Fibroblast of peridontal ligament (primary cell): ENCODE data around the gene SERGEF.

Experiments used
- DNase-seq: peaks from one replicate; pipeline ENCODE4 v3.0.0-alpha.2; 2010; ENCODE audit errors: extremely low read depth

Gene SERGEF

DNA sequence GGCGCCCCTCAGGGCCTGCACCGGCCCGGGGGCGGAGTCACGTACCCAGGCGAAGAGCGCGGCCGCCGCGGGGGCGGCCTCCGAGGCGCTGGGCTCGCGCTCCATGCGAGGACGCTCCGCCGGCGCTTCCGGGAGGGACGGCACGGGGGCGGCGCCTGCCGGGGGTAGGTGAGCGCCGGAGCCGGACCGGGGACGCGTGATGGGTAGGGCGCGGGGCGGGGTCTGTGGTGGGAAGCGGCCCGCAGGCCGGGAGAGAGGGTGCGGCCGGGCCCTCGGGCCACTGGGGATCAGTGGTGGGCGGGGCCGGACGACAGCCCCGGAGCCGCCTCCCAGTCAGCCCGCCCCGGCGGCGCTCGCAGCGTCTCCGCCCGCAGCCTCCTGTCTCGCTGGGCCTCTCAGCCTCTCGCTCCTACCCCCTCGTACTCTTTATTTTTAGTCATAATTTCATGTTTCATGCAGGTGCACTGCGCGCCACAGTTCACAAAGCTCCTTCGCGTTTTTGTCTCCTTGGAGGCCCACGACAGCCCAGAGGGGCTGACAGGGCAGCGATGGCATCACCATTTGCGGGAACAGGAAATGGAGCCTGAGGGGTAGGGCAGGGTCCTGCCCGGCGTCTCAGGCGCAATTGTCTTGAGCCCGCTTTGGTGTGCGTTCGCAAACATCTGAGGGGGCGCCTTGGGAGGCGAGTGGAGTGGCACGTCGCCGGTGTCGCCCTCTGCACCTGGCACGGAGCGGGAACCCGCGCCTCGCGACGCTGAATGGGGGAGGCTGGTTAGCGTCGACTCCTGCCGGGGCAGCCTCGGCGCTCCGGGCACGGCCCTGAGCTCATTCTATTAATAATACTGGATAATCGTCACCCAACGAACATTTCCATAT, at the start of gene SERGEF:
Gene SERGEF, minus strand, starts transcription at position 142 of the 876 bp plus-strand sequence. Its CDS starts 37 bp downstream, at position 105.
- DNase-seq = peak; percentile 67

DNA sequence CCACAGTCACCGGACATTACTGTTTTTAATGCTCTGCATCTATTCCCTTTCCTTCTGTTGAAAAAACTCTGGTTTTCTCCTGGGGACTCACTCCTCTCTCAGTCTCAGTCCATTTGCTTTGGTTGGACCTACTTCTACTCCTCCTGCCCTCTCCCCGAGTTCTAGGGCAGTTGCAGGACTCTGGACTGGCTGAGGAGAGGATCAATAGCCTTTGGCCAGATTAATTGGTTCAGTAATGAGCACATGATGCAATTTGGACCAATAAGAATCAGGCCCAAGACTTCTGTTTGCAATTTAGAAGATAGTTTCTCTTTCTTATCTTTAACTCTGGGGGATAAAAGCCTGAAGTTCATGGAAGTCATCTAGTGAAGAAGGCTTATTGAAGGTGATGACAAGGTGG, 48.5 kb upstream of the SERGEF start:
- no peak for DNase-seq

DNA sequence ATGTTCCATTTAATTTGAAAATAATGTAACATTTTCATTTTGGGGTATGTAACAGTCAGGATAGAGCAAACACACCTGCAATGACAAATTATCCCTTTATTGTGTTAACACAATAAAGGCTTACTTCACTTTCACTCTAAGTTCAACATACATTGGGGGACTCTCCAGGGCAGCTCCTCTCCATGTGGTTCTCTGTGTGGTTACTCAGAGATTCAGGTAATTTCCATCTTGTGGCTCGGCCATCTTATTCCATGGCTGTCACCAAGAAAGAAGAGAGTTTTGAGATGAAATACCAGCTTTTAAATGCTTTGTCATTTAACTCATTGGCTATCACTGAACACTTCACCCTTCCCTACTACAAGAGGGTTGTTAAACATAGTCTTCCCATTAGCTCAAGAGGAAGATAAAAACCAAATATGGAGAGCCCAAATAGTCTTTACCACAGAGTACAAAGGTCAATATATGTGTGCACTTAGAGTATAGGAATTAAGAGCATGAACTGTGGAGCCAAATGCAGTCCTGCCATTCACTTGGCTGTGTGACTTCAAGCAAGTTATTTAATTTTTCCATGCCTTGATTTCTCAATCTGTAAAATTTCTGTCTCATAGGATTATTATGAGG, 43.8 kb upstream of the SERGEF start:
- no peak for DNase-seq

DNA sequence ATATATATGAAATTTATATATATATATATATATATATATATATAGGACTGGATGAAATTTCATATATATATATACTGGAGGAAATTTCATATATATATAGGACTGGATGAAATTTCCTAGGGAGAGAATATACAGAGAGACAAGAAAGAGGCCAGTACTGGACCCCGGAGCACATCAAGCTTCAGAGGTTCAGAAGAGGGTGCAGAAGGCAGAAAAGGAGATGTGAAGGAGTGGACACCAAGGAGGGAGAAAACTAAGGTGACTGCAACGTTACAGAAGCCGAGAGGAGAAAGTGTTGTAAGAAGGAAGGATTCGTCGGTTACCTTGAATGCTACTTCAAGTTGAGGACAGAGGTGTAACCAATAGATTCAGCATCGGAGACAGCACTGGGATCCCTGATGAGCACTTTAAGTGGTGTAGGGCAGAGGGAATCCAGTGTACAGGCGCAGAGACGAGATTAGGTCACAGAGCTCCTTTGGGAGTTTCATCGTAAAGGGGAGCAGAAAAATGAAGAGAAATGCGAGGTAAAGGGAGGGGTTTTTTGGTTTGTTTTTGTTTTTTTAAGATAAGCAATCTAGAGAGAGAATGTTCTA, 41.8 kb upstream of the SERGEF start:
- DNase-seq = no peak

DNA sequence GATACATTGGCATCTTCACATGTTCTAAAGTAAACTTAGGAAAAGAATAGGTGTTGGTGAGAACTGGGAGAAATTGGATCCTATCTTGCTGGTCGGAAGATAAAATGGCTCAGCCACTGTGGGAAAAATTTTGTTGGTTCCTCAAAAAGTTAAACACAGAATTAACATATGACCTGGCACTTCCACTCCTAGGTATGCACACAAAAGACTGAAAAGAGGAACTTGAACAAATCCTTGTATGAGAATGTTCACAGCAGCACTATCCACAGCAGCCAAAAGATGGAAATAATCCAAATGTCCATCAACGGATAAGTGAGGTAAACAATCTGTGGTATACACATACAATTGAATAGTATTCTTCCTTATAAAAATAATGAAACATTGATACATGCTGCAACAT, 38.0 kb upstream of the SERGEF start:
- no peak for DNase-seq

DNA sequence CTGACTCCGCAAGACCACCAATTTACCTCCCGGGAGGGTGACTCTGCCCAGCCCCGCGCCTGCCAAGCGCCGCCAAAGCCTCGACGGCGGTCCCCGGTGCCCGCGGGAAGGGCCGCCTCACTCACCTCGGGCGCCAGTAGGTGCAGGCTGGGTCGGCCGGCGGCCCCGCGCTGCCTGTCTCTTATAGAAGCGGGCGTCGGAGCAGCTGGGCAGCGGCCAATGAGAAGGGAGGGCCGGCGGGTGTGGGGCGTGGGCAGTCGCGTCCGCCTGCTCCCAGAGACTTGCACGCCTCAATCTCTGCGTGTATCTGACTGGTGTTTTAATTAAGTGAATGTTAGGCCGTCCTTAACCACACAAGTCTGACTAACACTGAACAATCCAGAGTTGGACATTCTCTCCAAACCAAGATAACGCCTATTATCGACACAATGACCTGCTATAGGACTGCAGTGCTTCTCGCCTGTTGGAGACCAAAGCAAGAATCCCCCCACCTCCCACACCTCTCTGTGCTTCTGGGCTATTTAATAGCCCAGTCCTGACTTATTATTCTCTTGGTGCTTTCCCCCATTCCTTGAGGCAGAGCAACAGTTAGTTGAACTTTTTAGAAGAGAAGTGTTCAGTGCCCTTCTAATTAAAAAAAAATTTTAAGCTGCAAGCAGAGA, 33.4 kb upstream of the SERGEF start, which contains the start of gene TPH1:
Gene TPH1, minus strand, starts transcription at position 154 of the 662 bp plus-strand sequence. CDS start 5,507 bp downstream, outside the sequence.
- DNase-seq = no peak

DNA sequence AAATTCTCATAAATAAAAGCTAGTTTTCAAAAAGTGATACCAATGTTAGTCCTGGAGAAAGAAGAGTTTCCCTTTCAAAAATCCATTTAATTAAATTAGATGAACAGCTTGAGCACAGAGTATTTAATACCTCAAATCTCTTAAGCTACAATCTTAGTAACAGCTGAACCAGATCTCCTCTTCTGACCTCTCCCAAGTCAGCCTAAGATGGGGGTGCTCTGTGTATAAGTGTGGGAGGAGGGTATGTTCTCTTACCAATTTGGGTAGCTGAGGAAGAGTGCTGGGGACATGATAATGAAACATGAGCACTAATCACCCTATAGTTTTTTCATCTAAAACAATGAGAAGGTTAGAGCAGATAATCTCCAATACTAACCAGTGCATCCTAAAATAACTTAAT, 23.6 kb upstream of the SERGEF start:
- no peak for DNase-seq

DNA sequence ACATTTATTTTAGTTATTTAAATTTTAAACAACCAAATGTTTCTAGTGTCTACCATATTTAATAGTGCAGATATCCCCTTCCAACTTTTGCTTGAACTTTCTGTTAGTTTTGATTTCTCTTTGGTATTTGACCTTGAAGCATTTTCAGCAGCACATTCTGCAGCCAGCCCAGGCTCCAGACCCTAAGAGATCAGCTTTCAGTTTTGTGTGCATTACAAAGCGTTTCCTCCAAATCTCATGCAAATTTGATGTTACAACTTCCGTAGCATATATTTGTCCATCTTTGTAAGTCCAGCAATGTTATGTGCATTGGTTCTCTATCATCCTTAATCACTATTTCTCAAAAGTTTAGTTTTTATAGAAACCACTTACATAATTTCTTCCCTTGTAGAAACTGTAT, 14.6 kb upstream of the SERGEF start:
- DNase-seq = no peak

DNA sequence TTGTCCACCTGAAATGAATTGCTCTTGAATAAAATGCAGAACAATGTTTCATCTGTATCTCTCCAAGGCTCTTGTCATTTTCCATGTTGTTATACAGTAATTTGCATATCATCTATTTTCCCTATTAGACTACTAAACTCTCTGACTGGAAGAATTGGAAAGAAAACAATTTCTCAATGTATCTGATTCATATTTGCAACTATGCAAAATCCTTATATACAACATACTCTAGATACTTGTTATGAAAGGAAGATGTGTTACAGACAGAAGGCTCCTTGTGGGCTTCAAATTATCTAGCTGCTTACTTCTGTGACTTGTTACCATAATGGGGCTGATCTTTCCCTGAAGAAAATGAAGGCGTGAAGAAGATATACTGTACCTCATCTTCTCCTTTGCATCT, 9.6 kb upstream of the SERGEF start:
- no peak for DNase-seq

DNA sequence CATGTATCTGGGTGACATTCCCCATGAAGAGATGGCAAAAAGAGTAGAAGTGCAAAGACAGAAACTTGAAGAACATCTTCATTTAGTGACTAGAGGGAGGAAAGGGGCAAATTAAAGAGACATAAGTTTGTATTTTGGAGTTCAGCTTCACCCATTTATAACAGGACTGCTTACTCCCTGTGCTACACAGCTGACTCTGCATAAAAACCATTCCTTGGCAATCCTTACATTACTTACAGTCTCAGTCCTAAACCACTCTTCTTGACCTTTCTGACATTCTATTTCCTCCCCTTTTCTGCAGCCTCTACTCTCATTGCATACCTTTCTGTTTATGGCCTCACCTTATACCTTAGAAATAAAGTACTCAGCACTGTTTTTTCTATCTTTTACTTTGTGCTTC, 6.8 kb upstream of the SERGEF start:
- DNase-seq = no peak

DNA sequence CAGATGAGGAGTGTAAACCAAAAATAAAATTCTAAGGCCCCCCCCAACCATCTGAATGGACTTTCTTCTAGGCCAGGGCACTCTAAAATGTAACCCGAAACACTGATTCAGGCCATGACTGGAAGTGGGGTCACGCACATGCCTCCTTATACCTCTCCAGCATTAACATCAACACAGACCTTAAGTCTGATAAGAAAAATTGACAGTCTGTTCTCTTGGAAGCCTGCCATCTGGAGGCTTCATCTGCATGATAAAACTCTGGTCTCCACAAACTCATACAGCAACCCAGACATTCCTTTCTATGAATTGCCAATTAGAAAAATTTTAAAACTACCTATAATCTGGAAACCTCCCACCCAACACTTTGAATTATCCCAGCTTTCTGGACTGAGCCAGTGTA, 3.9 kb upstream of the SERGEF start:
- no peak for DNase-seq

DNA sequence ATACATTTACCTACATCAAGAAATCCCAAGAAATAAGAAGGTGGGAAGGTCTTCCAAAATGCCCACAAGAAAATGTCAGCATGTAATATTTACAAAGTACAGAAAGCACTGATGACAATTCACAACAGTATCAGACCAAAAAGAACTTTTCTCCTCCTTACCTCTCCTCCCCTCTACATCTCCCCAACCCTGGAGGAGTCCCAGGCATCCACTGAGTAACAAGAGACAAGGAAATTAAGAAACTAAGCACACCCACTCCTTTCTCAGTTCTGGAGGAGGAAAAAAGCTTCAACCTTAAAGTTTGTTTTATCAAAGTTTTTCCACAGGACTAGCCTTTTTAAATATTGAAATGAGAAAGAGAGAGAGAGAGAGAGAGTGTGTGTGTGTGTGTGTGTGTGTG, 2.0 kb upstream of the SERGEF start:
- DNase-seq = no peak

DNA sequence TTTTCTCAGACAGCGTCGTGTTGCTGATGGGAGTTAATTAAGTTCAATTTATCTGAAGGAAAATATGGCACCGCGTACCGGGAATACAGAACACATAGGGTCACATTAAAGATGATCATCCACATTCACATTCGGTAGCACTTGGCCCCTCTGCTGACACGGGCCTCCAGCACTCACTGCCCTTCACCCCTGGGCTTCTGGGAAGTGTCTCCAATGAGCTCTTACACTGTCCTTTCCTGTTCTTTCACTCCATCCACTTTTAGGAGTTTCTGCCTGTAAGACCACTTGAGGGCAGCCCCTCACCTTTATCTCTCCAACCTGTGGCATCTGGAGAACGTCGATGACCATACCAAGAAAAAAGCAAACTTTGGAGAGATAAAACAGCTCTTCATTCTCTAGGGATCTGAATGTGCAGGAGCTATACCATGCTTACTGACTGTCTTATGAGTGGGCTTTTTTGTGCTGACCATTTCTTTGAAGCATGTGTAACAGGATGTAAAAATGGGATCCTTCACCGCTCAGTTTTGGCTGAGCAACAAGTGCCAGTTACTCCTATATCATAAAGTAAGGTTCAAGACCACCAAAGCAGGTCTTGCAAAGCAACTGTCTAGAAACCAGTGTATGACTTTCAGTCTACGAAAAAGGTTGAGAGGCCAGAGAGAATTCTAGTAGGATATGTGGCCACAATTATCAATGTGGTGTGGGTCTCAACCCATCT, 1.1 kb upstream of the SERGEF start:
- no peak for DNase-seq

DNA sequence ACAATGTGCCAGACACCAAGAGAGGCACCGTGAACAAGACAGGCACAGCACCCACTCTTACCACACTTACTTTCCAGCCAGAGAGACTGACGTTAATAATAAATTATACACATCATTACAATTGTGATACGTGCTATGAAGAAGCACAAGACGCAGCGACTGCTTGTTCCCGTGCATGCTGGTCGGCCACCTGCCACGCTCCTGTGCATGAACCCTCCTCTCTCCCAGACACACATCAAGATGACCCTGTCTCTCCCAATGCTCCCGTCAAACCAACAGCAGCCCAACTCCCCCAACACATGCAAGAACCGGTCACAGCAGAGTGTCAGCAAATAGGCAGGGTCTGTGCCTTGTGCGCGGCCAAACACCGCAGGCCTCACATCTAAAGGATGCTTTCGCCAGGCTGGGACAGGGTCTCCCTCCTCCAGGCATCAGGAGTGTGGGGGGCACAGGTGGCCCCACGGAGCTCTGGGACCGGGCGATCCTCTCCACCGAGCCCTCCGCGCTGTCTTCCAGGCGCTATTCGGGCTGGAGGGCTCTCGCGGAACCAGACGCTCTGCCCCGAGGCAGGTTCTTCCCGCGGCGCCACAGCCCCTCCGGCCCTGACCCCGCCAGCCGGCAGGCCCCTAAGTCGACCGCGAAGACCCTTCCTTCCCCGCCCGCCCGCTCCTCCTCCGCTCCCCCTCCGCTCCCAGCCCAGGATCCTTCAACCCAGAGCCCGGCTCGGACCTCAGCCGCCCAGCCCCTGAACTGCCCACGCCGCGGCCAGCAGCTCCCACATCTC, 533 bp downstream of the SERGEF start:
- peak; percentile 16 for DNase-seq

DNA sequence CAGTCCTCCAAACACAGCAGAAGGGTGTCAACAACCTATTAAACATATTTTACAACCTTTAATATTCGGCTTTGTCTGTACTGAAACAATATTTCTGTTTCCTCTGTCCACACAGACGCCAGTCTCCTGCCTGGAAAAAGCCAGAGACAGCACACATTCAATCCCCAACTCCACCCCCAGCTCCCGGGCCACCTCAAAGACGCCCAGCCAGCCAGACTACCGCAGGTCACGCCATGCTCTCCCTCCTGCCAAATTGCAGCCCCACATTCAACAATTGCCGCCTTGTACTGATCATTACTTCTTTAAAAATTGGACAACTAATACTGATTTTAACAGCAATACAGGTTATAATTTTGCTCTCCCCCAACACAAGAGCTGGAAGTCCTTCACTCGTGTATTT, 1.2 kb downstream of the SERGEF start:
- no peak for DNase-seq

DNA sequence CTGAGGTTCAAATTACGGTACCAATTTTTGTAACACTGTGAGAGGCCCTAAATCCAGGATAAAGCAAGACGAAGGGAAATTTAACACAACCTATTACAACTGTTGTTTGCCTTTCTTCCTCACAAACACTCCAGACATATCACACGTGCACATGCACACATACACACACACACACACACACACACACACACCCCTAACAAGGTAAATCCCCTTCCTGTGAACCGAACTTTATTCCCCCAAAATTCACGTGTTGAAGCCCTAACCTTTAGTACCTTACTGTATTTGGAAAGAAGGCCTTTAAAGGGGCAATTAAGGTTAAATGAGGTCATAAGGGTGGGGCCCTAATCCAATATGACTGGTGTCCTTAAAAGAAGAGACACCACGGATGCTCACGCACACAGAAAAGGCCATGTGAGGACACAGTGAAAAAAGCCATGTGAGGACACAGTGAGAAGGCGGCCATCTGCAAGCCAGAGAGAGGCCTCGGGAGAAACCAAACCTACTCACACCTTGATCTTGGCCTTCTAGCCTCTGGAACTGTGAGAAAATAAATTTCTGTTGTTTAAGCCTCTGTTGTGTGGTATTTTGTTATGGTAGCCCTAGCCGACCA, 1.8 kb downstream of the SERGEF start:
- DNase-seq = no peak

DNA sequence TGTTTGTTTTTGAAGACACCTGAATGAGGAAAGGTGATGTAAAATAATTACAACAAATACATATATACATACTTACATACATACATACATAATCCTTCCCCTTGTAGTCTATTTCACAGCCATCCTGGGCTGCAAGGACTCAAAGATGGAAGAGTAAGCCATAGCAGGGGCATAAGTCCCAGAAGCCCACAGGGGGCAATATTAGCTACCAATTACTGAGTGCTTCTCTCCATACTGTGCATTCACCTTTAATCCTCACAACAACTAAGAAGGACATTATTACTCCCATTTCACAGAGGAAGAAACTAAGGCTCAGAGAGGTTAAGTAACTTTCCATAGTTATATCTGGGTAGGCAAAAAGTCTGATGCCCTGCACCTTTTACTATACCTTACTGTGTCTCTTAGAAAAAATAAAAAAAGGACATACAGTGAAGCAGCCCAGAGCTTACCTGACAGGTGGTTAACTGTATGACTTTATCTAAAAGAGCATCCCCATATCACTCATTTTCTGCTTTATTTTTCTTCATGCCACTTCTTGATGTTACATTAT, 2.7 kb downstream of the SERGEF start:
- DNase-seq = no peak

DNA sequence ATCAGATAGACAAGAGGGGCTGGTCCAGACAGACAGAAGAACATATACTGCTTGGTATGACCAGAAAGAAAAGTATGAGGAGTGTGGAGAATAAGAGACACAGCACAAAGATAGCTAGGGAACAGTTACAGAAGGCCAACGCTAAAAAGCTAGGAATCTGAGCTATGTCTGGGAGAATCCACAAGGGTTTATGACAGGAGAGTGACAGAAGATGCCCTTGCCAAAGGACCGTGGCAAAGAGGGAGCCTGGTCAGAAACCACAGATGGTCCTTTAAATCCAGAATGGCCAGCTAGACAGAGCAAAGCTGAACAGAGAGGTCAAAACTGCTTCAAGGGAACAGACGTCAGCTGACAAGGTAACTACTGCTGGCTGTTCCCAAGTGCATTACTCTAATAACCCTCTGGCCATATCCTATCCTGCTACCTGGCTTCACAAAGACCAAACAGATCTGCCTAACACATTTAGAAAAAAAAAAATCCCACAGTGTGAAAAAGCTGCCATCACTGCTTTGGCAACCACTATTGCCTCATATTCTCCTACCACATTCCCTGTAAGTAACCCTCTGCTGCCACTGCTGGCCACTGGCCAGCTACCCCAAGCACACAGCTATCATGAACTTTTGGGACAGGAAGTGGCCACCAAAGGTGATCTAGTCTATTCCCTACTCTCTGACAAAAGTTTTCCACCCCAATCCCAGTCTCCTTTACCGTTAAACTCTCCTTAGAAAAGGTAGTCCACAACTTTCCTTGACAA, 7.3 kb downstream of the SERGEF start:
- DNase-seq = no peak

DNA sequence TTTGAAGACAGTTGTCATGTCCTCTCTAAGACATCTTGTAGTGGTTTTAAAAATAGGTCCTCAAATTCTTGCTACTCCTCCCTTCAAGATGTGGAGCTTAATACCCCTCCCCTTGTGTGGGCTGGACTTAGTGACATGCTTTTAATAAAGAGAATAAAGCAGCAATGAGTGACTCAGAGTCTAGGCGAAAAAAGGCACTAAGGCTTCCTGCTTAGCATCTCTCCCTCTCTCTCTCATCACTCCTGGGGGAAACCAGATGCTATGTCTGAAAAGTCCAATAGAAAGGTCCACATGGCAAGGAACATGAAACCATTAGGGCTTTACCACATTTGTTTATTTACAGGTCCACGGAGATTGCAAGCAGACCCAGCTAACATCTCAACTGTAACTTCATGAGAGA, 11.7 kb downstream of the SERGEF start:
- peak; percentile 55 for DNase-seq
